Activated naive CD8-positive, alpha-beta T cell (primary cell): ENCODE results near the gene SPRY2.

ENCODE experiments used
- H3K27ac Mint-ChIP-seq: one replicate; pipeline ENCODE4 v1.8.0; 2021; ENCODE audit warnings: mixed read lengths
- H3K27me3 Mint-ChIP-seq: one replicate; pipeline ENCODE4 v1.8.0; 2021; ENCODE audit warnings: mixed read lengths
- H3K36me3 Mint-ChIP-seq: one replicate; pipeline ENCODE4 v1.8.0; 2021; ENCODE audit warnings: mixed read lengths
- H3K4me1 Mint-ChIP-seq: one replicate; pipeline ENCODE4 v1.8.0; 2021; ENCODE audit warnings: low read depth, mixed read lengths
- H3K4me3 Mint-ChIP-seq: one replicate; pipeline ENCODE4 v1.8.0; 2021; ENCODE audit warnings: mild to moderate bottlenecking, mixed read lengths
- H3K9me3 Mint-ChIP-seq: one replicate; pipeline ENCODE4 v1.8.0; 2021; ENCODE audit warnings: low read depth, mixed read lengths

SPRY2 gene, protein sequence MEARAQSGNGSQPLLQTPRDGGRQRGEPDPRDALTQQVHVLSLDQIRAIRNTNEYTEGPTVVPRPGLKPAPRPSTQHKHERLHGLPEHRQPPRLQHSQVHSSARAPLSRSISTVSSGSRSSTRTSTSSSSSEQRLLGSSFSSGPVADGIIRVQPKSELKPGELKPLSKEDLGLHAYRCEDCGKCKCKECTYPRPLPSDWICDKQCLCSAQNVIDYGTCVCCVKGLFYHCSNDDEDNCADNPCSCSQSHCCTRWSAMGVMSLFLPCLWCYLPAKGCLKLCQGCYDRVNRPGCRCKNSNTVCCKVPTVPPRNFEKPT

DNA sequence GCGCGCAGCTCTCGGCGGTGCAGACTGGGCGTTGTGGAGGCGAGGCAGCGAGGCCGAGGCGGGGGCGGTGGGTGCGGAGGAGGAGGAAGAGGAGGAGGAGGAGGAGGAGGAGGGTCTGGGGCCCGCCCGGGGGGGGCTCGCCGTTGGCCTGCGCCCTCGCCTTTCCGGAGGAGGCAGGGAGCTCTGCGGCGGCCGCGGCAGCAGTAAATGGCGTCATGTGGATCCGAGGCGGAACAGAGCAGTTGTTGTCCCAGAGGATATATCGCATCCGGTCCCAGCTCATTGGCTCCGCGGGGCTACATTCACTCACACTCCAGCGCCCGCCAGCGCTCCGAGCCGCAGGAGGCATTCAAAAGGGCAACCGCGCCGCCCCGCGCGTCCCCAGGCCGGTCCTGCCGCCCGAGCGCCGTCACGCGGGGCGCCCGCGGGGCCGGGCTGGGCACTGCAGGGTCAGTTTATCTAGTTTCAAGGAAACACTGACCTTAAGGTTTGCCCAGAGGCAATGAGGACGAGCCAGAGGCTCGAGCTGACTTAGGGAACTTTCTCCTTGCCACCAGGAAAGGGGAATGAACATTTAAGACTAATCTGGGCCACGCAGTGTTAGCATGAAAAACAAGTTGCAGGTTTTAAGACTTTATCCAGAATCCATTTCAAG, at the start of gene SPRY2:
SPRY2 (minus strand) TSS at position 26 of the 655 bp plus-strand sequence. CDS start 3,421 bp downstream, outside the sequence.
- Mint-ChIP-seq H3K4me3 (peak within 1 kb of the TSS; percentile 85), H3K36me3 (no peaks in the 10 kb centered on the region), H3K9me3 (no peaks in the 10 kb centered on the region), H3K27me3 (peaks cover 35% of the 10 kb centered on the region), H3K4me1 (peaks cover 22% of the 10 kb centered on the region), H3K27ac (no peak within 1 kb of the TSS)

DNA sequence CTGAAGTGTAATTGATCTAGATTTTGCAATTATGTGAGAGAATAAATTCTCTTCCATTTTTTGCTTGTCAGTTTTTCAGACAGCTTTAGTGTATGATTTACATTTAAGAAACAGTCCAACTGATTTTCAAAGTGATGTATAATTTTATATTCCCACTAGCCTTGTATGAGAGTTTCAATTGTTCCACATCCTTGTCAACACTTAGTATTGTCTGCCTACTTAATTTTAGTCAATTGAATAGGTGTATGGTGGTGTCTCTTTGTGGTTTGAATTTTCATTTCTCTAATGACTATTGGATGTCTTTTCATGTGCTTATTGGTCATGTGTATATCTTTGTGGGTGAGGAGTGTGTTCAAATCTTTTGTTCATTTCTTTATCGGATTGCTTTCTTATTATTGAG, 49.4 kb upstream of the SPRY2 start:
- Mint-ChIP-seq H3K9me3 (peaks cover 12% of the 10 kb centered on the region), H3K36me3 (peaks cover 2% of the 10 kb centered on the region), H3K27me3 (no peaks in the 10 kb centered on the region), H3K4me1 (no peaks in the 10 kb centered on the region), H3K27ac (no peak overlapping the region), H3K4me3 (no peak overlapping the region)

DNA sequence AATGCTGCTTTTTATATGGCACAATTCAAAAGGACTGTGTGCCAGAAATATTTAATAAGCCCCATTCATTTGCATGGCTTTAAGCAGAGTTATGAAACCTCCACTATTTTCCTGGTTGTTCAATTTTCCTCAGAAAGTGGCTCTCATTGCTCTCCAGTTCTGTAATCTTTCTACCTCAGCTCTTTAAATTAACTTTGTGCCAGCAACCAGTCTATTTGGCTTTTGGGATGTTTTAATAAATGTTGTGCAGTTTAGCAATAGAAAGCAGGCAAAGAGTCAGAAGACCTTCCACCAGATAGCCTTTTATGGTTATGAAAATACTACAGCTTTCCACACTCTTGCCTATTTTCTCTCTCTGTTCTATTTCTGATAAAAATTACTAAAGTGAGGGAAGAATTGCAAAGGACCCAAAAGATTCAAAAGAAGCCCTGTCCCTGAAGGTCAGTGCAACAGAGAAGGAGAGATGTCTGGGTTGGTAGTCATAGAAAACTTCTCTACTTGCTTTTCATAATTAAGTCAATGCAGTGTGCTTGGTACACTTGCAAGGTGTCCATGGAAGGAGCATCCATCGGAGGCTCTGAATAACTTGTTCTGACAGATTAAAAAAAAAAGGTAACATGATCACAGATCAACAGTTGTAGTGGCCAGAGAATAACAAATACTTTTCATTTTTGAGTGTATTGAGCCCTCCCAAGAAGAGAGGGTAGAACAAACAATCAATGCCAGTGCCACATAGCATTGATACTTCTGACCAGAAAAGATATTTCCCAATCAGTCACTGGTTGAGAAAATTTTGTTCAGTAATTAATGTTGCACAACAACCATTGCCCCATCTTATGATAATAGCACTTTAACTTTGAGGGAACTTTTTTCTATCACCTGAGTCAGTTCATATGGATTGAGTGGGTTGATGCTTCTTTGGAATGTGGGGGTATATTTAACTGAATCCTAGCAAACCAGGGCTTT, 48.4 kb upstream of the SPRY2 start:
- Mint-ChIP-seq H3K4me1 (no peaks in the 10 kb centered on the region), H3K4me3 (no peak overlapping the region), H3K27ac (no peak overlapping the region), H3K9me3 (peaks cover 12% of the 10 kb centered on the region), H3K36me3 (peaks cover 2% of the 10 kb centered on the region), H3K27me3 (no peaks in the 10 kb centered on the region)

DNA sequence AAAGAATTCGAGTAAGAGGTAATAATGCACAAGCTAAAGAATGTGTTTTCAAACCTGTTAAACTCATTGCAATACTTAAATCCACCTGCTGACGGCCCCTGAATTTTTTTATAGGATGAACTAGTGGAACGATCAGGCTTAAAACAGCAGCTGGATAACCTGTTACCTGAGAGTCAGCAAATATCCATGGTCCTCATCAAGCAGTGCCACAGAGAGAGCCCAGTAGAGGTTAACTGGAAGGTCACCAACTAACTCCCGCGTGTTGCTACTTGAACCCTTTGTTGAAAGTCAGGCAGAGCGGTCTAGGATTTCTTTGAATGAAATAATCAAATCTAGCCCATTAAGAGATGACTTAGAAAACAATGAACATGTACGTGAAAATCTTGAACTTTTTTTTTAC, 47.6 kb upstream of the SPRY2 start:
- Mint-ChIP-seq H3K27me3 (no peaks in the 10 kb centered on the region), H3K4me3 (no peak overlapping the region), H3K36me3 (no peaks in the 10 kb centered on the region), H3K27ac (no peak overlapping the region), H3K4me1 (no peaks in the 10 kb centered on the region), H3K9me3 (peaks cover 6% of the 10 kb centered on the region)

DNA sequence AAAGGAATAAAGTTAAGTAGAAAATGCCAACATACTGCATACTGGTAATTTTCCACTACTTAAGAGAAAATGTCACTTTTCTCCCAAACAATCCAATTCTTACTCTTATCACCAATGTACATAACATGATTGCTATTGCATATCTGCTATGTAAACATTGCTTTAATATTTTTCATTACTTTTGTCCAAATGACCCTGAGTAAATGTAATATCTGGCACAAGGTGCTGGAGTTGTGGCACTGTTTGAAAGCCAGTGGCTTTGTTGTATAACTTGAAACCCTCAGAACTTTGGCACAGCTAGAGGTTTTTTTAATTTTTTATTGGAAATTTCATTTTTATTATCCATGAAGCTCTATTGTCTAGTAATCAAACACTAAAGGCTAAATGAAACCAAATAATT, 45.7 kb upstream of the SPRY2 start:
- H3K4me1 Mint-ChIP-seq: no peaks in the 10 kb centered on the region
- H3K27ac Mint-ChIP-seq: no peak overlapping the region
- H3K27me3 Mint-ChIP-seq: no peaks in the 10 kb centered on the region
- no peaks in the 10 kb centered on the region for H3K36me3 Mint-ChIP-seq
- H3K4me3 Mint-ChIP-seq: no peak overlapping the region
- peaks cover 4% of the 10 kb centered on the region for H3K9me3 Mint-ChIP-seq

DNA sequence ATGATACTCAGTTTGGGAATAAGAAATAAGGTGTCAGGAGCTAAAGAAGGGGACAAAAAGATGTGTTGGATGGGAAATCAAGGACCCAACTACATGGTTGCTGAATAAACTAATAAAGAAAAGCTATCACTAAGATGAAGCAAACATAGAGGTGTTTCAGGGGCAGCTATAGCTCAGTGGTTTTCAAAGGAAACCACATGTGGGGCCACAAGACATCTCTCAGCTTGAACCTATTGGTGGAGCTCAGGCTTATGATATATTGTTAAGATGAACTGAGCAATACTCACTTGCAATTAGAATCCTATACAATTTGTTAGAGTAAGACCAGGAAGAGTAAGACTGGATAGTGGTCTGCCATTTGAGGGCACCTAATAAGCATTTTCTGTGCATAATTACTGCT, 45.1 kb upstream of the SPRY2 start:
- no peak overlapping the region for H3K4me3 Mint-ChIP-seq
- H3K4me1 Mint-ChIP-seq: no peaks in the 10 kb centered on the region
- no peak overlapping the region for H3K27ac Mint-ChIP-seq
- no peaks in the 10 kb centered on the region for H3K36me3 Mint-ChIP-seq
- no peaks in the 10 kb centered on the region for H3K27me3 Mint-ChIP-seq
- H3K9me3 Mint-ChIP-seq: peaks cover 4% of the 10 kb centered on the region

DNA sequence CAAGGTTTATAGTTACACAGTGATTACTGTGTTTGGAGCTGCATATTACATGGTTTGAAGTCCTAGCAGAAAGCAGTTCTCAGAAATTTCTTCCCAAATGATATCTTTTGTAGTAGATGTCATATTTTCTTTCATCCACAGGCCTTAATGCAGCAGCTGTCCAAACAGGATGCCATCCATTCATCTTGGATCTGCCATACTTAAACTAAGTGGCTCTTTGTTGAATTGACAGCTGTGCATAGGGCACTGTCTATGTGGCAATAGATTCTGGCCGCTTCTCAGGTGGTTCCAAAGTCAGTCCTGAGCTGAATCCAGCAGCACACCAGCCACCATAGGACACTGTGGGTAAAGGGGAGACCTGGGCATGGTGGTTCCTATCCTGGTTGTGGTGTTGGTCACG, 41.6 kb upstream of the SPRY2 start:
- no peaks in the 10 kb centered on the region for H3K4me1 Mint-ChIP-seq
- H3K36me3 Mint-ChIP-seq: no peaks in the 10 kb centered on the region
- H3K9me3 Mint-ChIP-seq: no peaks in the 10 kb centered on the region
- no peak overlapping the region for H3K27ac Mint-ChIP-seq
- no peak overlapping the region for H3K4me3 Mint-ChIP-seq
- no peaks in the 10 kb centered on the region for H3K27me3 Mint-ChIP-seq

DNA sequence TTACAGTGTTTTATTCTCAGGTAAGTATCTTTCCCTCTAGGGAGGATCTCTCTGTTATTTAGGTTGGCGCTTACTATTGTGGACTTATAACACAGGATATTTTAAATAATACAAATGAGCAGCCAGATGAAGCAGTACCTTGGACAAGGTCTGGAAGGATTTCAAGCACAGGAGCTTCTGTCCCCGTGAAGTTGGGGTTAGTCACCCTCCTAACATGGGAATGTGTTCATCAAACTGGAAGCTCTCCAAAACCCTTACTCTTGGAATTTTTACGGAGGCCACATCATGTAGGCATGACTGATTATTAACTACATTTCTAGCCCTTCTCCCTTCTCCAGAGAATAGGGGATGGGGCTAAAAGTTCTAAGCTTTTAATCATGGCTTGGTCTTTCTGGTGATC, 38.3 kb upstream of the SPRY2 start:
- Mint-ChIP-seq H3K4me3 (no peak overlapping the region), H3K36me3 (no peaks in the 10 kb centered on the region), H3K27ac (no peak overlapping the region), H3K27me3 (no peaks in the 10 kb centered on the region), H3K9me3 (no peaks in the 10 kb centered on the region), H3K4me1 (no peaks in the 10 kb centered on the region)

DNA sequence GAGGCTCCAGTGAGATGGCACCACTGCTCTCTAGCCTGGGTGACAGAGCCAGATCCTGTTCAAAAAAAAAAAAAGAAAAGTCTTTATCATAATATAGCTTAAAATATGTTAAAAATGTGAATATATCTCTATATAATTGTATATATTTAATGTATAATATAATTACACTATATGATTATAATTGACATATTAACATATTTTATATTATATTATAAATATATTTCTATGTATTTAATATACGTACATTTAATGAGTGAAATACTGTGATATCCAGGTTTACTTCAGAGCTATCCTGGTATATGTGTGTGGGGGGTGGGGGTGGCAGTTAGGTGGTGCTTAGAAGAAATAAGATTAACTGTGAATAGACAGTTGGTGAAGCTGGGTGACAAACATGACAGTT, 35.6 kb upstream of the SPRY2 start:
- H3K27me3 Mint-ChIP-seq: peaks cover 2% of the 10 kb centered on the region
- no peak overlapping the region for H3K27ac Mint-ChIP-seq
- H3K36me3 Mint-ChIP-seq: no peaks in the 10 kb centered on the region
- no peak overlapping the region for H3K4me3 Mint-ChIP-seq
- H3K9me3 Mint-ChIP-seq: no peaks in the 10 kb centered on the region
- no peaks in the 10 kb centered on the region for H3K4me1 Mint-ChIP-seq

DNA sequence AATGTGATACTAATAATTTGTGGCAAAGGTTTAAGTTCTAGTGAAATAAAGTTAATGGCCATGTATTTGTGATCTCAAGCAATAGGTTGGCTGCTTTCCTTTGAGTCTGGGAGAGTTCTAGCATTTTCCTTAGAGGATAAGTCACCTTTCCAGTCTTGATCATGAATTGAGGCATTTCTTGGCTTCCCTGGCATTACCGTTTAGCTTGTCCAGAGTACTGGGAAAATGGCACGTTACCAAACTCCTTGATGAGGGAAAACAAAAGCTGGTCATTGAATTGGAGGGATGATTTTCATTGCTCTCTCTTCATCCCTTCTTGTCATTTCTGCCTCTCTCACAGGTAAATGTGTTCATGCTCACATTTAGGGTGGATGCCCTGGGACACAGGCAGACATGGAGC, 34.0 kb upstream of the SPRY2 start:
- Mint-ChIP-seq H3K9me3 (no peaks in the 10 kb centered on the region), H3K27me3 (peaks cover 2% of the 10 kb centered on the region), H3K36me3 (no peaks in the 10 kb centered on the region), H3K4me3 (no peak overlapping the region), H3K27ac (no peak overlapping the region), H3K4me1 (no peaks in the 10 kb centered on the region)

DNA sequence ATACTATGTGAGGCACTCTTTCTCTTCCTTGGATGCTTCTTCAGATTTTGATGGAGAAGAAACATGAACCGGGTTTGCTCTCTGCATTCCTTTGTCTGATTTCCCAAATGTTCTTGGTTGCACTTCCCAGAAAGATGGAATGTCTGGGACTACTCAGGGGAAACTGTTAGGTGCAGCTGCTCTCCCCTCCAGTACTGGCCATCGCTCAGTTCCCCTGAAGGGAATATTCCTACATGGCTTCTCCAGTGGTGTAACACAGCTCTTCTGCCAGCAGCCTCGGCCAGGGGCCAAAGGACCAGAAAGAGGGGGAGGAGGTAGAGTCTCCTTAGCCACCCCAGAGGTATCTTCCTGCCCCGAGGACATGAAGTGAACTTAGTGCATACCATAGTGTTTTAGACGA, 33.5 kb upstream of the SPRY2 start:
- H3K27ac Mint-ChIP-seq: no peak overlapping the region

DNA sequence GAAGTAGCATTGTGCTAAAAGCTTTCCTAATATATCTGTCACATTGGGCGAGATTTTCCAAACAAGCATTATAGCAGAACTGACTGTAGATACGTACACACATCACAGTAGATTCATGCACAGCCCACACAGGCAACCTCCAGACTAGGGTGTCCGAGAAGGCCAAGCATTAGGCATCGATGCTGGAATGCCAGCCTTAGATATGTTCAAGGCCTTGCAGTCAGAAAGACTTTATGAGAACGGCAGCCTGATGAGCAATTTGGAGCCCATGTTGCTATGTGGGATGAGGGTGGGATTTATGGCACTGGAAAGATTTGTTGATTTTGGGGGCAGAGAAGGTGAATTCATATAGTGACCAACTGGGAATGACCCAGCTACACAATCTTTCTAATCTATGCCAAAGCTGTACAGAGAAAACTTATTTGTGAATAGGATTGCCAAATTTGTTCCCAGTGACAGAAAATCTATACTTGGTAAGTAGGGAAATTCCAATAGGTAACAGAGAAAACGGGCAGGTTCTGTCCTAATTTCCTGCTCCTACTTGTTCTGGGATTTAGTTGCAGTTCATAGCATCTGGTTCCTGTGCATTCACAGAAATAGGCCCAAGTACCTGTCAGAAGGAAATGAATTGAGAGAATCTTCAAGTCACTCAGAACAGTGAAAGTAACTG, 31.0 kb upstream of the SPRY2 start:
- Mint-ChIP-seq H3K27me3 (peaks cover 2% of the 10 kb centered on the region), H3K4me3 (no peak overlapping the region), H3K36me3 (no peaks in the 10 kb centered on the region), H3K4me1 (no peaks in the 10 kb centered on the region), H3K9me3 (no peaks in the 10 kb centered on the region), H3K27ac (no peak overlapping the region)

More for the DNA sequence above, 33.5 kb upstream of the SPRY2 start:
- Mint-ChIP-seq H3K4me1 (no peaks in the 10 kb centered on the region), H3K4me3 (no peak overlapping the region), H3K9me3 (no peaks in the 10 kb centered on the region), H3K36me3 (no peaks in the 10 kb centered on the region), H3K27me3 (peaks cover 2% of the 10 kb centered on the region)

DNA sequence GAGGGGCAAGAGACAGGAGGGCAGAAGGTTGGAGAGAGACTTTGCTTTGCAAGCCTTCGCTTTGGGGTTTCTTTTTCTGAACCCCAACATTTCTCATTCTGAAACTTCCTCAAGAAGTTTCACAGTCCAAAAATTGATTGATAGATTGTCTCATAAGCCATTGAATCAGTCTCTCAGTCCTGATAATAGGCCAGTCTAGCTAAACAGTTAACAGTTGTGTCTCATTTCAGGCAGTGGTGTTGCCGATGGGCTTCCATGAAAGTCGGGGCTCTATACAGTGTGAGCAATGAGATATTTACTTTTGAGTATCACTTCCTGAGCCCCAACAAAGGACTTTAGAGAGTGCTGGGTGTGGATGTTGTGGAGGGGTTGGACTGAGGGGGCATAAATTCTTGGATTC, 26.5 kb upstream of the SPRY2 start:
- no peaks in the 10 kb centered on the region for H3K36me3 Mint-ChIP-seq
- no peaks in the 10 kb centered on the region for H3K27me3 Mint-ChIP-seq
- H3K9me3 Mint-ChIP-seq: no peaks in the 10 kb centered on the region
- H3K4me1 Mint-ChIP-seq: no peaks in the 10 kb centered on the region
- no peak overlapping the region for H3K4me3 Mint-ChIP-seq
- H3K27ac Mint-ChIP-seq: no peak overlapping the region

DNA sequence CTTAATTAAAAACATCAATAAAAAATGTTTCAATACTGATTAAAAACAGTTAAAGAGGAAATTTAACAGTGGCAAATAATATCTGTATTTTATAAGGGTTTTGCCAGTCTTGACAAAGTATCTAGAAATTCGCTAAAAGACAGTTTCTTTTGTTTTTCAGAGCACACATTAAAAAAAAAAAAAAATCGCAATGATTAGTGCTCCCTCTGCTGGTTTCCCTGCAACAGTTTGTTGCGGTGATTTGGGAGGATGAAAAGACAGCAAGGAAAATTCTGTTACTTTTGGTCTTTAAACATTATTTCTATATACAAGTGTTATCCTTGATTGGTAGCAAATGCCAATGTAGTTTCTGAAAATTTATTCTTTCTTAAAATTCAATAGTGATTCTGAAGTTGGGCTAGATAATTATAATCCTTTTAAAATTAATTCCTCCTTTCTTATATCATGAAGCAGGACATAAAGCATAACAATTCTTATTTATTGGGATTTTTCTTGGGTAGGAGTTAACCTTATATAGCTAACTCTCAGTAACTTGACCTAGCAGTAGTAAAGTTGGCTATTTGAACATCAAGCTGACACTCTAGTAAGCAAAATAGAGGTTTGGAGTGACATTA, 23.1 kb upstream of the SPRY2 start:
- H3K27me3 Mint-ChIP-seq: no peaks in the 10 kb centered on the region
- H3K27ac Mint-ChIP-seq: no peak overlapping the region
- H3K4me1 Mint-ChIP-seq: no peaks in the 10 kb centered on the region
- no peak overlapping the region for H3K4me3 Mint-ChIP-seq
- H3K9me3 Mint-ChIP-seq: no peaks in the 10 kb centered on the region
- H3K36me3 Mint-ChIP-seq: no peaks in the 10 kb centered on the region
